ENCODE measurements around the gene COL8A2.

The COL8A2 gene

GRCh38 chr1:36142121-36142520, 17.1 kb upstream of the COL8A2 start:
- in situ Hi-C loops (cut with MboI; ENCODE audit: low pct_unique_long_range_greater_than_20kb, low sequenced_read_pairs) = loop anchor here (5.0 kb wide), 1 partner anchor 35 kb away; no protein-coding TSS in a partner anchor
- DNase-seq = no peak

GRCh38 chr1:36139521-36139920, 14.5 kb upstream of the COL8A2 start:
- DNase-seq = no peak
- in situ Hi-C loops (cut with MboI; ENCODE audit: low pct_unique_long_range_greater_than_20kb, low sequenced_read_pairs) = no loop called here

GRCh38 chr1:36137776-36138175, 12.8 kb upstream of the COL8A2 start:
- in situ Hi-C loops (cut with MboI; ENCODE audit: low pct_unique_long_range_greater_than_20kb, low sequenced_read_pairs) = no loop called here
- DNase-seq = no peak

GRCh38 chr1:36137226-36137625, 12.2 kb upstream of the COL8A2 start:
- no peak for DNase-seq
- in situ Hi-C loops (cut with MboI; ENCODE audit: low pct_unique_long_range_greater_than_20kb, low sequenced_read_pairs) = no loop called here

- in situ Hi-C loops (cut with MboI; ENCODE audit: low pct_unique_long_range_greater_than_20kb, low sequenced_read_pairs) = no loop called here
- no peak for DNase-seq
These were observed 11.5 kb upstream of the COL8A2 start for GRCh38 chr1:36136535-36136934.

- DNase-seq = no peak
- in situ Hi-C loops (cut with MboI; ENCODE audit: low pct_unique_long_range_greater_than_20kb, low sequenced_read_pairs) = no loop called here
These were observed 10.8 kb upstream of the COL8A2 start for GRCh38 chr1:36135796-36136195.

GRCh38 chr1:36135330-36135667, 10.3 kb upstream of the COL8A2 start:
- in situ Hi-C loops (cut with MboI; ENCODE audit: low pct_unique_long_range_greater_than_20kb, low sequenced_read_pairs) = no loop called here
- DNase-seq = no peak

- DNase-seq = peak; percentile 68
- in situ Hi-C loops (cut with MboI; ENCODE audit: low pct_unique_long_range_greater_than_20kb, low sequenced_read_pairs) = no loop called here
These were observed 9.7 kb upstream of the COL8A2 start for GRCh38 chr1:36134505-36135329.

GRCh38 chr1:36134031-36134430, 9.0 kb upstream of the COL8A2 start:
- in situ Hi-C loops (cut with MboI; ENCODE audit: low pct_unique_long_range_greater_than_20kb, low sequenced_read_pairs) = no loop called here

GRCh38 chr1:36133484-36133883, 8.5 kb upstream of the COL8A2 start:
- no peak for DNase-seq

More at GRCh38 chr1:36134031-36134430, 9.0 kb upstream of the COL8A2 start:
- DNase-seq = no peak

GRCh38 chr1:36132029-36132428, 7.0 kb upstream of the COL8A2 start:
- in situ Hi-C loops (cut with MboI; ENCODE audit: low pct_unique_long_range_greater_than_20kb, low sequenced_read_pairs) = no loop called here
- no peak for DNase-seq

More at GRCh38 chr1:36133484-36133883, 8.5 kb upstream of the COL8A2 start:
- in situ Hi-C loops (cut with MboI; ENCODE audit: low pct_unique_long_range_greater_than_20kb, low sequenced_read_pairs) = no loop called here

- no peak for DNase-seq
- in situ Hi-C loops (cut with MboI; ENCODE audit: low pct_unique_long_range_greater_than_20kb, low sequenced_read_pairs) = no loop called here
These were observed 3.8 kb upstream of the COL8A2 start for GRCh38 chr1:36128905-36129206.

GRCh38 chr1:36128126-36128904, 3.3 kb upstream of the COL8A2 start:
- no peak for DNase-seq
- in situ Hi-C loops (cut with MboI; ENCODE audit: low pct_unique_long_range_greater_than_20kb, low sequenced_read_pairs) = no loop called here

GRCh38 chr1:36126797-36127500, 1.9 kb upstream of the COL8A2 start:
- in situ Hi-C loops (cut with MboI; ENCODE audit: low pct_unique_long_range_greater_than_20kb, low sequenced_read_pairs) = no loop called here
- no peak for DNase-seq

- DNase-seq = no peak
- in situ Hi-C loops (cut with MboI; ENCODE audit: low pct_unique_long_range_greater_than_20kb, low sequenced_read_pairs) = no loop called here
These were observed 1.1 kb upstream of the COL8A2 start for GRCh38 chr1:36126005-36126716.

- DNase-seq = no peak
- in situ Hi-C loops (cut with MboI; ENCODE audit: low pct_unique_long_range_greater_than_20kb, low sequenced_read_pairs) = no loop called here
These were observed 456 bp downstream of the COL8A2 start for GRCh38 chr1:36124404-36125128.

- in situ Hi-C loops (cut with MboI; ENCODE audit: low pct_unique_long_range_greater_than_20kb, low sequenced_read_pairs) = no loop called here
- no peak for DNase-seq
These were observed 1.7 kb downstream of the COL8A2 start for GRCh38 chr1:36123356-36123755.

- DNase-seq = no peak
- in situ Hi-C loops (cut with MboI; ENCODE audit: low pct_unique_long_range_greater_than_20kb, low sequenced_read_pairs) = no loop called here
These were observed 2.7 kb downstream of the COL8A2 start for GRCh38 chr1:36122062-36123030.
